GM18507 (cell line): ENCODE results near the gene RANBP3.
"Not testable (repeated sequence)": the region's sequence is repeated elsewhere in the genome, so short reads cannot be mapped to it uniquely, and the experiment has no call there.

Experiments used
- DNase-seq: peaks from one replicate; pipeline ENCODE4 v3.0.0; 2011; ENCODE audit warnings: low read depth; ENCODE audit not compliant: insufficient read length; ENCODE audit errors: extremely low spot score
- FAIRE-seq: peaks from 2 replicates; lab custom pipeline; 2011; peaks lifted over from hg19 to GRCh38; lab: Jason Lieb, UNC

RANBP3 gene

DNA sequence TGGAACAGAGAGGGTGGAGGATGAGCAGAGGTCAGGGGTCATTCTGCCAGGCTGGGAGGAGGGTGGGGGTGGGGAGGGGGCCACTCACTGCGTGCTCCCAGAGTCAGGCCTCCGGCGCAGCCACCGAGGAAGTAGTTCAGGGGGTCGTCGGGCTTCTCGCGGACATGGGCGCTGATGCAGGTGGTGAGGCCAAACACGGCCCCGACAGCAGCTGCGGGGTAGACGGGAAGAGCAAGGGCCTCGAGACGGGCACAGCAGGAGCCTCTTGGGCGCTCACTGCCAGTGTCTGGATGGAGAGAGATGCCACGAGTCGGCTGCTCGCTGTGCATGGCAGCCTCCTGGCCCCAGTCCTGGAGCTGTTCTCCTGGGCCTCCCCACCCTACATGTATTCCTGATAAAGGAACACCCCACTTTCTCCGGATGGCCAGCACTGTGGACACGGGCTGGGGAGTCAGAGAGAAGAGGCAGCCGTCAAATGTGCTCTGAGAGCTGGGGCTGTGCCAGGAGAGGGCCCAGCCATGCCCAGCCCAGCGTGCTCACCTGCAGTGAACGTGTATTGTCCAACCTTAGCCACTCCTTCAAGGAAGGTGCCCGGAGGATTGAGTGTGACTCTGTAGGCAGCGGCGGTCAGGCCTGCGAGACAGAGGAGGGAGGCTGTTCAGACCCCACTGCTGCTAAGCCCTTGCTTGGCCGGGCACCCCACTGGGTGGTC lies 81.4 kb downstream of the RANBP3 start:
- DNase-seq (no peak), FAIRE-seq (no peak)

DNA sequence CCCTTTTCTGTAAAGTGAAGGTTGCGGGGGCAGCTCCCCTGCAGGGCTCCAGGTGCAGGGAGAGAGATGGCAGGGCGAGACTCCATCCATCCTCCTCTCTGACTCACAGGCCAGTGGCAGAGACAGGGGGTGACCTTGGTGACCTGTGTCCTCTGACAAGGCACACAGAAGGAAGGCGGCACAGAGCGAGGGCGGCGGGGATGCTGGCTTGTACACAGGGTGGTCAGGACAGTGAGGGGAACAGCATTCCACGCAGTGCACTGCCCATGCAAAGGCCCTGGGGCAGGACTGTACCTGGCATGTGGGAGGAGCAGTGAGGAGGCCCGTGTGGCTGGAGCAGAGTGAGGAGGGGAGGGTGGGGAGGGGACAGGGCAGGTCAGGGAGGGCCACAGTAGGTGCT lies 82.0 kb downstream of the RANBP3 start:
- FAIRE-seq (no peak), DNase-seq (no peak)

GRCh38 chr19:5895409-5895808 lies 82.5 kb downstream of the RANBP3 start:
- DNase-seq (no peak), FAIRE-seq (no peak)

GRCh38 chr19:5894704-5895349 lies 83.1 kb downstream of the RANBP3 start:
- FAIRE-seq (no peak), DNase-seq (no peak)

DNA sequence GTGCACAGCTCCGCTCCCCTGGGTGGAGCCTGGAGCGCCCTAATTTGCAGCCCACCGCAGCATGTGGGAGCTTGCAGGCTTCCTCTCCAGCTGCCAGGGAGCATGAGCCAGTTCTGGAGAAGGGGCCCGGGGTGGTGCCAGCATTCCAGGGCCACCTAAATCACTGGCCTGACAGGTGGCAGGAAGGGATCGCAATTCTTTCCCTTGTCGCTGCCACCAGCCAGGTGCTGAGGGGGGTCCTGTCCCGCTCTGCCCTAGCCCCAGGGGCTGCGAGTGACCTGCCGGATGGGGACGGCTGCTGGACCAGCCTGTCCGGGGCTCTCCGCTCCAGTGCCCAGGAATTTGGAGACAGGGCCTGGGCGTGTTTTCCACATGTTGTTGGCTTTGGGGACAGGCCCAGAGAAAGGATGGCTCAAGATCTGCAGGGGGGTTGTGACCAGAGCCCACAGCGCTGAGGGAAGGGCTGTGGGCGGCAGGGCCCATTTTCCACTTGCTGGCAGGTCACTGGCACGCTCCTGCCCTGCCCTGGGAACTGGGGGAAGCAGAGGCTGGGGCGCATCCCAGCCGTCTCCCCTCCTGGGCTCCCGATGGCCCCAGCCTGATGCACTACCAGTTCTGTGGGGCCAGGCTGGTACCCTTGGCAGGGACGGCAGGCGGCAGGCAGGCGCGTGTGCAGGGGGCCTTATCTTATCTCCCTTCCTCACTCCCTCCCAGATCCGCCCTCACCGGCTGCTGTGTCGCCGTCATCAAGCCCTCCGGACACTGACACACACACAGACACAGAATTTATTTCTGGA lies 83.8 kb downstream of the RANBP3 start:
- no peak for FAIRE-seq
- DNase-seq: no peak

- no peak for DNase-seq
- FAIRE-seq: no peak
Measured at GRCh38 chr19:5893296-5893903, 84.5 kb downstream of the RANBP3 start.

DNA sequence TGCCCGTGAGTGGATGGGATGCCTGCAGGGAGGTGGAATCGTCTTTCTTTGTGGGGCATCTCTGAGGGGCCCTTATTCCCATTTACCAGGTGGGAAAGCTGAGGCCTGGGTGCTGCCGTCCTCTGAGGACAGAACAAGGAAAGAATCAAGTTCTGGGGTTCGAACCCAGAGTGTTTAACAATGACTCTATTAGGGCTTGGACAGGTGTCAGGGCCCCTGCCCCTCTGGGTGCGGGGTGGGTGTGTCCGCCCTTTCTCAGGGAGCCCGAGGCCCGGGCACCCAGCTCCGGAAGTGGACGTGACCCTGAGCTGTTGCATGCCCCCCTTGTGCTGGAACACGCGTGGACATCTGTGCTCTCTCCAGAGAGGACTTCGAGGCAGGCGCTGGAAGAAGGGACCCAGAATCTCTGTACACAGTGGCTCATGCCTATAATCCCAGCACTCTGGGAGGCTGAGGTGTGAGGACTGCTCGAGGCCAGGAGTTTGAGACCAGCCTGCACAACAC lies 85.1 kb downstream of the RANBP3 start:
- FAIRE-seq (no peak), DNase-seq (no peak)

GRCh38 chr19:5891938-5892771 lies 85.8 kb downstream of the RANBP3 start:
- FAIRE-seq (no peak), DNase-seq (no peak)

- DNase-seq (no peak), FAIRE-seq (no peak)
Measured at GRCh38 chr19:5891572-5891937, 86.4 kb downstream of the RANBP3 start.

- DNase-seq: no peak
- FAIRE-seq: no peak
Measured at GRCh38 chr19:5890099-5890498, 87.8 kb downstream of the RANBP3 start.

- DNase-seq: no peak
- FAIRE-seq: no peak
Measured at GRCh38 chr19:5889288-5889971, 88.5 kb downstream of the RANBP3 start.

GRCh38 chr19:5884065-5884811 lies 93.7 kb downstream of the RANBP3 start:
- DNase-seq, FAIRE-seq: not testable (repeated sequence)

- not testable (repeated sequence) for FAIRE-seq, DNase-seq
Measured at GRCh38 chr19:5883157-5883873, 94.6 kb downstream of the RANBP3 start.

- DNase-seq (no peak), FAIRE-seq (no peak)
Measured at GRCh38 chr19:5882421-5882968, 95.4 kb downstream of the RANBP3 start.

DNA sequence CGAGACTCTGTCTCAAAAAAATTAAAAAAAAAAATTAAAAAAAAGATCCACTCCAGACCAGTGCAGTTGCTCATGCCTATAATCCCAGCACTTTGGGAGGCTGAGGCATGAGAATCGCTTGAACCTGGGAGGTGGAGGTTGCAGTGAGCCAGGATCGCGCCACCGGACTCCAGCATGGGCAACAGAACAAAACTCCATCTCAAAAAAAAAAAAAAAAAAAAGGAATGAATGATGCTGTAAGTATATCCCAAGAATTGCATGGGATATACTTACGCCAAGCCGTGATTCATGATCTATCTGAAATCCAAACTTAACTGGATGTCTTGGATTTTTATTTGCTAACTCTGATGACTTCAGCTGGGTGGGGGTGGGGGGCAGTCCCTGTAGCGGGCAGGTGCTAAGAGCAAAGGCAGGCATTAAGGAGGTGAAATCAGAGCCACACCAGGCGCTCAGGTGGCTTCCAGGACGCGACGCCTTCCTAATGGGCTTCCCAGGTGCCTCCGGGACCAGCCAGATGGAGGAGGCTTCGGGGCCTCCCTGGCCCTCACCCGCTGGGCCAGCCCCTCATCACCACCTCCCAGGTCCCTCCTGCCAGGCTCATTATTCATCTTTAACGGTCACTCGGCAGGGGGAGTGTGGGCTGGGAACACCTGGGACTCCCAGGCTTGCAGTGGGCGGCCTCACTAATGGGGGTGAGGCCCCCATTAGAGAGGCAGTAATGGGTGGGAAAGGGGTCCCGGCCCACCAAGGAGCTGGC lies 96.2 kb downstream of the RANBP3 start:
- no peak for FAIRE-seq
- DNase-seq: no peak

DNA sequence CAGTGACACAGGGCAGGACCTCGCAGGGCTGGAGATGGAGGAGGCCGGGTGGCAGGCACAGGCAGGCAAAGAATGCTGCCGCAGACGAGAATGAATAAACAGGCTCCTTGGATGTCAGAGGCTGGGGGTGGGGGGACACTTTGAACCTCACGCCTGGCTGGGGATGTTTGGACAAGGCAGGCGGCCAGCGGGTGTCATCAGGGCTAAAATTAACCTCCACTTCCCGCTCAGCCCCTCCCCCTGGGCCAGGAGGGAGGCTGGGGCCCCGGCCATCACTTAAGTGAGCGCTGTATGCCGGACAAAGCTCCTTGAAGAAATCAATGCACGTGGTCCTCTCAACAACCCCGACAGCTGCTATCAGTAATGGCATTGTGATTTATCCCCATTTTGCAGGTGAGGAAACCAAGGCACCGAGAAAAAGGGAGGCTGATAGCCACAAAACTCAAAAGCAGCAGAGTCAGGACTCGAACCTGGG lies 97.3 kb downstream of the RANBP3 start:
- no peak for FAIRE-seq
- no peak for DNase-seq
